Measurements from ENCODE around the gene TMEM192. TPM values are rescaled to one million over a fixed set of nuclear protein-coding genes. Genes with fewer than 3 reads are reported as not detected.
"Not testable (repeated sequence)": the region's sequence is repeated elsewhere in the genome, so short reads cannot be mapped to it uniquely, and the experiment has no call there.

Gene TMEM192
- total and polyA plus RNA-seq, 2 donors (not counting 1 experiment from before 2014, with no cell fraction given) = 7.7 to 13.3 TPM

DNA sequence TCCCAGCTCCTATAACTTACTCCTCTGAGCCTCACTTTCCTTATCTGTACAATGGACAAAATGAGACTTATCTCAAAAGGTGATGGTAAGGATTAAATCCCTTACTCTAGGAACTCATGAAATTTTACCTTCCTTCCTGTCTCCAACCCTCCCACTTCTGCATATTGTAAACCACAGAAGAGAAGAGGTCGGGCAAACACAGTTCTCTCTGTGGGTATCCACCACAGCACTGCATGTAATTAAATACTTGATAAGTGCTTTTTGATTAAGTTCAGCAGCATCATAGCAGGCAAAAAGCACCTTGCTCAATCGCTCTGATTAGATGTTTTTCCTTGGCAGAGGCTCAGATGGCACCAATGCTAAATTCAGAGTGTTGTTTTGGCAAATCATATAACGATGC, 17.3 kb upstream of the TMEM192 start:
- TF ChIP-seq EZH2 (IDR thresholded peaks at IDR 0.05; ENCODE audit: borderline replicate concordance, insufficient read depth, low read depth, low read length, poor library complexity, severe bottlenecking) = no peak
- TF ChIP-seq, protein P1, sequence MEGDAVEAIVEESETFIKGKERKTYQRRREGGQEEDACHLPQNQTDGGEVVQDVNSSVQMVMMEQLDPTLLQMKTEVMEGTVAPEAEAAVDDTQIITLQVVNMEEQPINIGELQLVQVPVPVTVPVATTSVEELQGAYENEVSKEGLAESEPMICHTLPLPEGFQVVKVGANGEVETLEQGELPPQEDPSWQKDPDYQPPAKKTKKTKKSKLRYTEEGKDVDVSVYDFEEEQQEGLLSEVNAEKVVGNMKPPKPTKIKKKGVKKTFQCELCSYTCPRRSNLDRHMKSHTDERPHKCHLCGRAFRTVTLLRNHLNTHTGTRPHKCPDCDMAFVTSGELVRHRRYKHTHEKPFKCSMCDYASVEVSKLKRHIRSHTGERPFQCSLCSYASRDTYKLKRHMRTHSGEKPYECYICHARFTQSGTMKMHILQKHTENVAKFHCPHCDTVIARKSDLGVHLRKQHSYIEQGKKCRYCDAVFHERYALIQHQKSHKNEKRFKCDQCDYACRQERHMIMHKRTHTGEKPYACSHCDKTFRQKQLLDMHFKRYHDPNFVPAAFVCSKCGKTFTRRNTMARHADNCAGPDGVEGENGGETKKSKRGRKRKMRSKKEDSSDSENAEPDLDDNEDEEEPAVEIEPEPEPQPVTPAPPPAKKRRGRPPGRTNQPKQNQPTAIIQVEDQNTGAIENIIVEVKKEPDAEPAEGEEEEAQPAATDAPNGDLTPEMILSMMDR (IDR thresholded peaks at IDR 0.05) = no peak
- no peak overlapping the region for H3K9ac ChIP-seq (ENCODE audit: low read length)
- Mint-ChIP-seq H3K4me1 (peaks cover 33% of the 10 kb centered on the region), H3K27me3 (no peaks in the 10 kb centered on the region), H3K27ac (no peak overlapping the region), H3K9me3 (ENCODE audit: insufficient read depth) (no peaks in the 10 kb centered on the region), H3K4me3 (no peak overlapping the region)
- DNase-seq = no peak
- H3K4me1 ChIP-seq (ENCODE audit: control insufficient read depth in 2 of 2, insufficient read depth in 2 of 2, low read length in 2 of 2) = peaks cover 37 to 40% of the 10 kb centered on the region in 2 donors
- no peaks in the 10 kb centered on the region for H3K9me3 ChIP-seq (ENCODE audit: control extremely low read depth in 1 of 3, control insufficient read depth in 2 of 3, insufficient read depth in 1 of 3, low read length in 2 of 3)
- ChIA-PET POLR2A (no interaction called here), CTCF (interaction anchor here (1.0 to 6.1 kb wide), 13 partner anchors 8 to 361 kb away, joined by 3 to 96 read pairs (median 6); partner anchors contain the start of genes MSMO1 and TMEM192)
- no peaks in the 10 kb centered on the region for H3K79me2 ChIP-seq (ENCODE audit: control insufficient read depth, insufficient read depth, low read length)
- ATAC-seq (ENCODE audit: low read depth) = no peak
- H3K27ac ChIP-seq (ENCODE audit: low read length in 2 of 2) = no peak overlapping the region
- no peak overlapping the region for H3K4me3 ChIP-seq (ENCODE audit: control extremely low read depth in 1 of 5, extremely low read depth in 1 of 5, insufficient read depth in 1 of 5, low read depth in 2 of 5, low read length in 4 of 5)
- H3K36me3 ChIP-seq (replicated peaks in 1 of 2; ENCODE audit: control extremely low read depth in 1 of 2, control insufficient read depth in 1 of 2, extremely low read depth in 1 of 2, insufficient read depth in 2 of 2, low read length in 1 of 2) = no peaks in the 10 kb centered on the region
- H4K20me1 ChIP-seq (ENCODE audit: control insufficient read depth, insufficient read depth, low read length, poor library complexity, severe bottlenecking) = no peaks in the 10 kb centered on the region
- no peak overlapping the region for H2AFZ ChIP-seq (ENCODE audit: insufficient read depth, low read depth, low read length, poor library complexity, severe bottlenecking)
- intact Hi-C loops (cut with micrococcal nuclease) = loop anchor here (5.0 kb wide), 3 partner anchors 77 to 962 kb away; partner anchors contain the start of genes KLHL2 and MSMO1
- no peaks in the 10 kb centered on the region for H3K27me3 ChIP-seq (replicated peaks in 1 of 4; ENCODE audit: control extremely low read depth in 1 of 4, control insufficient read depth in 3 of 4, insufficient read depth in 4 of 4, low read length in 3 of 4)
- no peak overlapping the region for H3K4me2 ChIP-seq (replicated peaks; ENCODE audit: low read depth, low read length, poor library complexity, severe bottlenecking)
- no CpG with 5 or more reads among the region's 3 CpGs for WGBS (ENCODE audit: insufficient coverage)

DNA sequence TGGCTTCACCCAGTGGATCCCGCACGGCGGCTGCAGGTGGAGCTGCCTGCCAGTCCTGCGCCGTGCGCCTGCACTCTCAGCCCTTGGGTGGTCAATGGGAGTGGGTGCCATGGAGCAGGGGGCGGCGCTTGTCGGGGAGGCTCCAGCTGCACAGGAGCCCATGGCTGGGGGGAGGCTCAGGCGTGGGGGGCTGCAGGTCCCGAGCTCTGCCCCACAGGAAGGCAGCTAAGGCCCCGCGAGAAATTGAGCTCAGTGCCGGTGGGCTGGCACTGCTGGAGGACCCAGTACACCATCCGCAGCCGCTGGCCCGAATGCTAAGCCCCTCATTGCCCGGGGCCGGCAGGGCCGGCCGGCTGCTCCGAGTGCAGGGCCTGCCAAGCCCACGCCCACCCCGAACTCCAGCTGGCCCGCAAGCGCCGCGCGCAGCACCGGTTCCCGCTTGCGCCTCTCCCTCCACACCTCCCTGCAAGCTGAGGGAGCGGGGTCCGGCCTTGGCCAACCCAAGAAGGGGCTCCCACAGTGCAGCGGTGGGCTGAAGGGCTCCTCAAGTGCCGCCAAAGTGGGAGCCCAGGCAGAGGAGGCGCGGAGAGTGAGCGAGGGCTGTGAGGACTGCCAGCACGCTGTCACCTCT, 13.3 kb upstream of the TMEM192 start:
- intact Hi-C loops (cut with micrococcal nuclease); POLR2A ChIA-PET; H3K9me3 Mint-ChIP-seq (ENCODE audit: insufficient read depth): not testable (repeated sequence)

More for the DNA sequence above, 13.3 kb upstream of the TMEM192 start:
- H3K27me3 Mint-ChIP-seq; H3K9me3 ChIP-seq (ENCODE audit: control extremely low read depth in 1 of 3, control insufficient read depth in 2 of 3, insufficient read depth in 1 of 3, low read length in 2 of 3); H3K4me1 Mint-ChIP-seq; H3K79me2 ChIP-seq (ENCODE audit: control insufficient read depth, insufficient read depth, low read length); H3K4me1 ChIP-seq (ENCODE audit: control insufficient read depth in 2 of 2, insufficient read depth in 2 of 2, low read length in 2 of 2); H4K20me1 ChIP-seq (ENCODE audit: control insufficient read depth, insufficient read depth, low read length, poor library complexity, severe bottlenecking); H3K4me3 Mint-ChIP-seq; H3K9ac ChIP-seq (ENCODE audit: low read length); H3K4me2 ChIP-seq (replicated peaks; ENCODE audit: low read depth, low read length, poor library complexity, severe bottlenecking); H3K27ac ChIP-seq (ENCODE audit: low read length in 2 of 2); ATAC-seq (ENCODE audit: low read depth); H3K27ac Mint-ChIP-seq; H3K4me3 ChIP-seq (ENCODE audit: control extremely low read depth in 1 of 5, extremely low read depth in 1 of 5, insufficient read depth in 1 of 5, low read depth in 2 of 5, low read length in 4 of 5); DNase-seq; H3K36me3 ChIP-seq (replicated peaks in 1 of 2; ENCODE audit: control extremely low read depth in 1 of 2, control insufficient read depth in 1 of 2, extremely low read depth in 1 of 2, insufficient read depth in 2 of 2, low read length in 1 of 2); H3K27me3 ChIP-seq (replicated peaks in 1 of 4; ENCODE audit: control extremely low read depth in 1 of 4, control insufficient read depth in 3 of 4, insufficient read depth in 4 of 4, low read length in 3 of 4); H2AFZ ChIP-seq (ENCODE audit: insufficient read depth, low read depth, low read length, poor library complexity, severe bottlenecking): not testable (repeated sequence)
- CTCF ChIA-PET = interaction anchor here (1.8 kb wide), 1 partner anchor 11 kb away, joined by 4 read pairs; no protein-coding TSS in a partner anchor
- WGBS (ENCODE audit: insufficient coverage) = 95% methylated on average over 38 of the region's 40 CpGs
